ENCODE results near the gene TIRAP. TPM values are rescaled to one million over a fixed set of nuclear protein-coding genes. Genes with fewer than 3 reads are reported as not detected.

The TIRAP gene
- total RNA-seq, 1 donor from 2014 or later: 6.5 TPM

DNA sequence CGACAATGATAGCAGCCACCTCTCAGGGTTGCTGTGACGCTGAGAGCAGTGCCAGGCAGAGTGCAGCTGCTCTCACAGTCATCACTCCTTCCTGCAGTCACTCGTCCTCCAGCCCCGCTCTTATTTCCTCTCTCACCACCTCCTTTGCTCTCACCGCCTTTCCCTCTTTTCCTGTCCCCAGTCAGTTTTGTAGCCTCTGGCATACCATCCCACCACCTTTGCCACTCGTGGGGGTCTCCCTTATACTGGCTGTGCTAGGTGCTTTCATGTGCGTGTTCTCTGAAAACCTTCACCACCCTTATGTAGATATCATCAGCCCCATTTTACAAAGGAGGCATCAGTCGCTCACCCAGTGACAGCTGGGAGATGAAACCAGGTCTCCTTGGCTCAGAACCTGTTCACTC lies 53.2 kb downstream of the TIRAP start:
- intact Hi-C loops (cut with DNase I): no loop called here
- DNase-seq (ENCODE audit: missing footprints): no peak
- no peak for ATAC-seq

DNA sequence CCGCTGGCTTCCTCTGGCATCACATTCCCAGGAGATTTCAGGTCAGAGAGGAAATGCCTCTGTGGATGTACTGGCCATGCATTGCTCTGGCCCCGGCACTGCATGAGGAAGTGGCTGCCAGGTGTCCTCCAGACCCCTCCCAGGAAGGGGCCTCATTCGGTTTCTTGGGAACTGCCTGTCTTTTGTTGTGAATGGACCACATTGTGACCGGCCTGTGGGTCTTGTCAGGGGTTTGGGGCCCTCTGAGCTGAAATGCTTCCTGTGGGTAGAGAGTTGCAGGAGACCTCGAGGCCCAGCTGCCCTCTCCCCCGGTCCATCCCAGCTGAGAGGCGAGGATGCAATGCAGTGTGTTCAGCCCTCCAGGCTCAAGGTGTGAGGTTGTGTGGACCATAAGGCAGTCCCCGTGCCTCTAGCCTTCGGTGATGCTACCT lies 53.8 kb downstream of the TIRAP start:
- intact Hi-C loops (cut with DNase I): no loop called here
- ATAC-seq (no peak), DNase-seq (ENCODE audit: missing footprints) (no peak)

DNA sequence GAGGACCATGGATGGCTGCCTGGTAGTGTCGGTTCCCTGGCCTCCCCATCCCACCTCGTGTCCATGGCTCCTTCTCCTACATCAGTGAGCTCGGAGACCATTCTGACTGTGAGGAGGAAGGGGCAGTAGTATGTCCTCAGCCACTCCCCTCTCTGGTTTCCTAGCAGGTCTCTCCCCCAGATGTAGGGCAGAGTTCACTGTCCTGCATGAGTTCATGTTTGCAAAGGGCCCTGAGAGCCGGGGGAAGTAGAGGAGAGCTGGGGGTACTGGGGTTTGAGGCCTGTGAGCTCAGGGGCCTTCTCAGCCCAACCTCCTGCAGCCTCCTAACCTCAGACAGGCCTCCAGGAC lies 54.2 kb downstream of the TIRAP start:
- DNase-seq (ENCODE audit: missing footprints) (no peak), ATAC-seq (no peak)
- intact Hi-C loops (cut with DNase I): no loop called here

DNA sequence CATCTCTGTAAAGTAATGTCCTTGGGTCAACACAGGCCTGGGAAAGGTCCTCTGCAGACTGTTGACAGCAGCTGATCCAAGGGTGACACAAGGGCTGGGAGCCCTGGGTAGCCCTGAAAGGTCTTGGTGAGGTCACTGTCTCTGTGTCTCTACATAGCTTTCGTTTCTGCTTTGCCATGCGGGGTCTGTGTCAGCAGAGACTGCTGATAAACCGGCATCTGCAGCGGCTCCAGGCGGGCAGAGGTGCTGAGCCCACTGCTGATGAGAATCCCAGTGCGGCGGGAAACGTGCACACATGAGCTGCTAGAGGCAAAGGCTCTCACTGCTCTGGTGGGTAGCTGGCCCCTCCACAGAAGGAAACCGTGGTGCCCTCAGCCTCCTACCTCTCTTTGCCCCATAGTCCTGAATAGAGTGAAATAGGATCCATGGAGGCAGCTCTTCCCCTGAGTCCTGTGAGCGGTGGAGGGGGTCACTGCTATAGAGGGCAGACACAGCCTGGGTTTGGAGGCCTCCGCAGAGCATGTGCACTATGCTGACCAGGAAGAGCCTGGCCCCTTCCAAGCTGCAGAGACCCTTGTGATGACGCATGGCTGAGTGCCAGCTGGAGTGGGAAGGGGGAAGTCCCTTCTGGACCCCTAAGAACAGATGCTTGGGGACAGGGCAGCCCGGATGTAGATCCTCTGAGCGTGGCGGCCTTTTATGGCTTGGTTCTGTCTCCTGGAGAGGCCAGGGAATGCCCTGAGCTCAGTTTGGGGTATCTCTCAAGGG lies 54.8 kb downstream of the TIRAP start:
- no peak for DNase-seq (ENCODE audit: missing footprints)
- ATAC-seq: no peak
- intact Hi-C loops (cut with DNase I): no loop called here

DNA sequence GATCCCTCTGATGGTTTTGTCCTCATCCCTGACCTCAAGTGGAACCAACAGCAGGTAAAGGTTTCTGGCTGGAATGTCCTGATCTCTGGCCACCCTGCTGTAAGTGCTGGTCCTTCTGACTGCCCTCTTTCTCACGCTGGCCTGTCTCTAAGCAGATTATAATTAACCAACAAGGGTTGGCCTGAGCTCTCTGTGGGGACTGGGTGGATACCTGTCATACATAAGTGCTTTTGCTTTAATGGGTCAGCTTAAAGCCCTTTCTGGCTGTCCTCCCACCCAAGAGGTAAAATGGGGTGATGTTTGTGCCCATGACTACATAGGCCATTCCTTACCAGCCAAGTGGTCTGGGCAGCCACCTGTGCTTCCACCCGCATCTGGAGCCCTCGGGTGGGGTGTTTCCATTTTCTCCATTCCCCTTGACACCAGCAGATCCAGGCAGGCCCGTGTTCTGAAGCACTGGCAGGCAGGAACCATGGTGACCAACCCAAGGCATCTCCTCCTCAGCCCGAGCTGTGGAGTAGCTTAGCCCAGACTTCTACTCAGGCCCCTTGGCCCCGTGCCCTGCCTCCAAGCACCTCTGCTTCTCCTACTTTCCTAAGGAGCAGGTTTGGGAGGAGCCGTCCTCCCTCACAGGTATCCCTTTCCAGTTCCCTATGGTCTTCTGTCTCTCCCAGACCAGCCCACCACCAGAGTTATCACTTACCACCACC lies 55.6 kb downstream of the TIRAP start:
- intact Hi-C loops (cut with DNase I): no loop called here
- ATAC-seq (no peak), DNase-seq (ENCODE audit: missing footprints) (peak; percentile 53)

DNA sequence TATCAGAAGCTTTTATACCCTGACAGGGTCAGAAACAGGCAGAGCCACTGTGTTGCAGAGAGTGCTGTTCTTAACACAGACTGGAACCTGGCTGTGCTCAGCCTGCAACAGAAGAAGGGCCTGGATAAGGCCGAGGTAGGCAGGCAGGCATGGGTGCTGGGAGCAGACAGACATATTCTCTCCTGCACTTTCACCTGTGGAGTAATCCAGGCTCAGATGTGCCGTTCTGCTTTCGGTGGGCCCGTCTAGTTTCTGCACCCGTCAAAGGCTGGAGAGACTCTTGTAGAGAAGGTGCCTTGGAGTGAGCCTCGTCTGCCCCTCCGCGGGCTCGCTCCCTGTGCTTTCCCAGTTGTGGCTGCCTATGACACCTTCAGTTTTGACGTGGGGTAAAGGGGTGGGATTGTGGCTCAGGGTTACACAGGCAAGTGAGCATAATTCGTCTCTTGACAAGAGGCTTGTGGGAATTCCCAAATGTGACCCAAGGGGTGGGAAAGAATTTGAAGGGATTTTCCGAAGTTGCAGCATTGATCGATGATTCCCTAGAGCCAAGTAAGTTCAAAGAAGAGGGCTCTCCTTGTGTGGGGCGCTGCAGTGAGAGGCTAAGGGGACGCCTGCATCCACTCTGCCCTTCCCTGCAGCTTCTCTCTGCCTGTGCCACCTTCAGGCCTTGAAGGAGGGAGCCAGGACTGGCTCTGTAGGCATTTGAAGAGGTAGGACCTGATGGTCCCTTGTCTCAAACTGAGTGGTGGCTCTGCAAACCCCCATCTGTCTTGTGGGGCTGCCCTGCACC lies 56.4 kb downstream of the TIRAP start:
- no peak for DNase-seq (ENCODE audit: missing footprints)
- ATAC-seq: no peak
- intact Hi-C loops (cut with DNase I): no loop called here

DNA sequence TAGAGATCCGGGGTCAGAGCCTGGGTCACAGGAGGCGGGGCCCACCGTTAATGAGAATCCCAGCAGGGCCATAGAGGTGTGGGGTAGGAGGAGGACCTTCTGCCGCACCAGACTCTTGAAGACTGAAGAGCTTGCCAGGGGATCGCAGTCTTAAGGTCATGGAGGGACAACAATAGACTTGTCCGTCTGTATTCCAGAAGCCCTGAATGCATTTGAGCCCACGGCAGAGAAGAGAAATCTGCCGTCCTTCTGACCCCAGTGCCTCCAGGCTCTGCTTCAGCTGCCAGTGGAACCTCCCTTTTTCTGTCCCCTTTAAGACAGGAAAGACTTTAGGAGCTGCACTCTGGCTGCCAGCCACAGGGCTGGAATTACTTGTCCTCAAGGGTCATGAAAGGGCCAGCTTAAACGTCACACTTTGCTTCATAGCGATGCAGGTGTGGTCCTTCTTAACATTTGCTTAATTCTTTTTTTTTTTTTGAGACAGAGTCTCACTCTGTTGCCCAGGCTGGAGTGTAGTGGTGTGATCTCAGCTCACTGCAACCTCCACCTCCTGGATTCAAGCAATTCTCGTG lies 57.1 kb downstream of the TIRAP start:
- ATAC-seq: peak; percentile 75
- peak; percentile 88 for DNase-seq (ENCODE audit: missing footprints)
- intact Hi-C loops (cut with DNase I): no loop called here

GRCh38 chr11:126340960-126341606 lies 58.2 kb downstream of the TIRAP start:
- DNase-seq (ENCODE audit: missing footprints) (no peak), ATAC-seq (no peak)
- intact Hi-C loops (cut with DNase I): no loop called here

DNA sequence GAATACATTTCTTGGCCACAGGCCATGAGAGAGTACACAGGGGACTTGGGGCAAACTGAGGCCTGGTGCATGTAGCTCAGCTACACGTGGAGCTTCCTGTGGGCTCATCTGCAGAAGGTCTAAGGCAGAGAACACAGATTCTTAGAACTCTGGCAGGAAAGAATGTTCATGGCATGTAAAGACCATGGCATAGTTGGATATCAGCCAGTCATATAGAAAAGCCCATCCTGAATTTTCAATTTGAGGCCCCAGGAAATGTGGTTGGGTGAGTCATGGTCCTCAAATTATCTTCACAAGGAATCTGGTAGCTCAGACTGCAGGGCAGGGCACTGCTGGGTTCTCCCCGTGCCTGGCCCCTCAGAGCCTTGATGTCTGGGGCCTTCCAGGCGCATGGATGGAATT lies 58.9 kb downstream of the TIRAP start:
- intact Hi-C loops (cut with DNase I): no loop called here
- no peak for DNase-seq (ENCODE audit: missing footprints)
- ATAC-seq: no peak

GRCh38 chr11:126343051-126343450 lies 60.2 kb downstream of the TIRAP start:
- intact Hi-C loops (cut with DNase I): no loop called here
- ATAC-seq (no peak), DNase-seq (ENCODE audit: missing footprints) (no peak)

Other genes starting within 250 kb of the TIRAP start
- gene CDON, start 220.2 kb upstream of the TIRAP start, total RNA-seq: 18.6 TPM
- 40.0 TPM for gene RPUSD4, start 71.4 kb upstream of the TIRAP start, total RNA-seq
- 25.6 TPM for gene FAM118B, start 71.3 kb upstream of the TIRAP start, total RNA-seq
- 64.5 TPM for gene SRPRA, start 14.2 kb upstream of the TIRAP start, total RNA-seq
- gene FOXRED1, start 13.9 kb upstream of the TIRAP start, total RNA-seq: 31.6 TPM
- 10.8 TPM for gene DCPS, start 21.0 kb downstream of the TIRAP start, total RNA-seq
- gene ST3GAL4, start 72.6 kb downstream of the TIRAP start, total RNA-seq: 45.1 TPM